PC-9 (cell line): Measurements from ENCODE around the gene CSK.

Experiments used
- EZH2 ChIP-seq: fragments of 200-600 bp; sonication (generic); IDR thresholded peaks from 2 replicates; pipeline ENCODE4 v1.8.0; 2017; ENCODE audit warnings: antibody characterized with exemption, low read depth
- TF ChIP-seq, protein P1 (sequence below): fragments of 200-600 bp; sonication (generic); conservative IDR thresholded peaks from 2 replicates; pipeline ENCODE4 v1.6.1; 2017; ENCODE audit warnings: mixed run types, antibody characterized with exemption, mild to moderate bottlenecking, moderate library complexity

DNA sequence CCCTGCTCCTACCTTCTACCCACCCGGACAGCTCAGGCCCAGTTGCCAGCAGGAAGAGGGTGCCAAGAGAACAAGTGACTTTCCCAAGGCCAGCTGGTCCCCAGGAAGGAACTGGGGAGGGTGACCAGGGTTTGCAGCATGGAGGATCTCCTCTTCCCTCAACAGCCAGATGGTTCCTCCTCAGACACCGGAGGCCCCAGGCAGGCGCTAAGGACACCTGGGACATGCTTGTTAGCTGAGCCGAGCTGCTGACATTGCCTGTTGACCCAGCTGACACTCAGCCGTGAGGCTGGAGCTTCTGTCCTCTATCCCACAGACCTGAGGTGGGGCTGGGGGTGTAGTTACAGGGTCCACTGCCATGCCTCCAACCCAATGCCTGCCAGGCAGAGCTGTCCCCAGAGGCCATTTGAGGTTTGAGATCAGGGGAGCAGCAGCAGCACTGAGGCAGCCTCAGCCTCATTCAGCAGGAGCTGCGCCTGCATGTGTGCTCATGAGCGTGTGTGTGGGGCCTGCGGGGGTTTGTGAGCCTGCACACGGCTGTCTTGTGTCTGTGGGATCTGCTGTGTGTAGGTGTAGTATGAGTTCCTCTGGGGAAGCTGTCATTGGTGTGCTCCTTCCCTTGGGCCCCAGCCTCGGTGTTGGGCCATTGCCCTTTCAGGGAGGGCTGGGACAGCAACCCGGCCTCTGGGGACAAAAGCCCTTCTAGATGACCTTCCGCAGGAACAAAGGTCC is 51.7 kb downstream of the CSK start:
- no peak for TF ChIP-seq EZH2
- TF ChIP-seq, protein P1, sequence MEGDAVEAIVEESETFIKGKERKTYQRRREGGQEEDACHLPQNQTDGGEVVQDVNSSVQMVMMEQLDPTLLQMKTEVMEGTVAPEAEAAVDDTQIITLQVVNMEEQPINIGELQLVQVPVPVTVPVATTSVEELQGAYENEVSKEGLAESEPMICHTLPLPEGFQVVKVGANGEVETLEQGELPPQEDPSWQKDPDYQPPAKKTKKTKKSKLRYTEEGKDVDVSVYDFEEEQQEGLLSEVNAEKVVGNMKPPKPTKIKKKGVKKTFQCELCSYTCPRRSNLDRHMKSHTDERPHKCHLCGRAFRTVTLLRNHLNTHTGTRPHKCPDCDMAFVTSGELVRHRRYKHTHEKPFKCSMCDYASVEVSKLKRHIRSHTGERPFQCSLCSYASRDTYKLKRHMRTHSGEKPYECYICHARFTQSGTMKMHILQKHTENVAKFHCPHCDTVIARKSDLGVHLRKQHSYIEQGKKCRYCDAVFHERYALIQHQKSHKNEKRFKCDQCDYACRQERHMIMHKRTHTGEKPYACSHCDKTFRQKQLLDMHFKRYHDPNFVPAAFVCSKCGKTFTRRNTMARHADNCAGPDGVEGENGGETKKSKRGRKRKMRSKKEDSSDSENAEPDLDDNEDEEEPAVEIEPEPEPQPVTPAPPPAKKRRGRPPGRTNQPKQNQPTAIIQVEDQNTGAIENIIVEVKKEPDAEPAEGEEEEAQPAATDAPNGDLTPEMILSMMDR: no peak
